ENCODE measurements around the gene TEX264. TPM values are rescaled to one million over a fixed set of nuclear protein-coding genes. Genes with fewer than 3 reads are reported as not detected.

The TEX264 gene
- total and polyA plus RNA-seq, 2 of the 13 experiments (the other 11 are each of a cell fraction or from before 2014, with no cell fraction given), result 35.2 to 52.1 TPM

GRCh38 chr3:51691021-51691420 is 20.0 kb downstream of the TEX264 start:
- intact Hi-C loops (cut with micrococcal nuclease; ENCODE audit: unreplicated experiment), result no loop called here
- no peak overlapping the region for H2AFZ ChIP-seq (ENCODE audit: low read length)
- H3K27me3 ChIP-seq (ENCODE audit: control insufficient read depth in 1 of 2, insufficient read depth in 2 of 2, low read length in 2 of 2), result no peaks in the 10 kb centered on the region; a peak in 1 of 5 replicates
- no peaks in the 10 kb centered on the region for H3K9me3 ChIP-seq (ENCODE audit: low read length)
- no peak overlapping the region for H3K4me2 ChIP-seq (ENCODE audit: low read depth, low read length)
- no peak overlapping the region for H3K9ac ChIP-seq (ENCODE audit: insufficient read depth, low read depth, low read length)
- CTCF ChIA-PET (ENCODE audit: low intra/inter-chr PET ratio, low total read pairs), result no interaction called here
- 0 out of 2 replicates have a peak, but pooled peaks cover 2% of the 10 kb centered on the region for H4K20me1 ChIP-seq (ENCODE audit: insufficient read depth, low read length)
- no peaks in the 10 kb centered on the region for H3K4me1 ChIP-seq (ENCODE audit: insufficient read depth, low read length)
- in situ Hi-C loops (cut with HindIII; ENCODE audit: extremely low pct_ligation_motif_present, low pct_unique_long_range_greater_than_20kb), result no loop called here
- H3K36me3 ChIP-seq (replicated peaks in 1 of 2; ENCODE audit: control insufficient read depth in 1 of 2, insufficient read depth in 2 of 2, low read length in 2 of 2), result peaks cover 25 to 42% of the 10 kb centered on the region in 2 experiments; a peak in 4 of 5 replicates
- POLR2A ChIA-PET, result no interaction called here
- TF ChIP-seq HNRNPK (IDR thresholded peaks at IDR 0.05; ENCODE audit: low read depth, low read length, poor library complexity, severe bottlenecking), result no peak
- no peak for TF ChIP-seq NFE2 (CRISPR knock-in tag; IDR thresholded peaks at IDR 0.05)
- no peak for TF ChIP-seq ZBTB7A (CRISPR knock-in tag; IDR thresholded peaks at IDR 0.05)
- TF ChIP-seq, protein P1, sequence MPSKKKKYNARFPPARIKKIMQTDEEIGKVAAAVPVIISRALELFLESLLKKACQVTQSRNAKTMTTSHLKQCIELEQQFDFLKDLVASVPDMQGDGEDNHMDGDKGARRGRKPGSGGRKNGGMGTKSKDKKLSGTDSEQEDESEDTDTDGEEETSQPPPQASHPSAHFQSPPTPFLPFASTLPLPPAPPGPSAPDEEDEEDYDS (CRISPR knock-in tag; IDR thresholded peaks at IDR 0.05), result no peak
- TF ChIP-seq ARID3A (IDR thresholded peaks at IDR 0.05; ENCODE audit: low read depth, low read length), result no peak
- TF ChIP-seq MYNN (CRISPR knock-in tag; IDR thresholded peaks at IDR 0.05; ENCODE audit: low read depth), result no peak
- TF ChIP-seq, protein P2, sequence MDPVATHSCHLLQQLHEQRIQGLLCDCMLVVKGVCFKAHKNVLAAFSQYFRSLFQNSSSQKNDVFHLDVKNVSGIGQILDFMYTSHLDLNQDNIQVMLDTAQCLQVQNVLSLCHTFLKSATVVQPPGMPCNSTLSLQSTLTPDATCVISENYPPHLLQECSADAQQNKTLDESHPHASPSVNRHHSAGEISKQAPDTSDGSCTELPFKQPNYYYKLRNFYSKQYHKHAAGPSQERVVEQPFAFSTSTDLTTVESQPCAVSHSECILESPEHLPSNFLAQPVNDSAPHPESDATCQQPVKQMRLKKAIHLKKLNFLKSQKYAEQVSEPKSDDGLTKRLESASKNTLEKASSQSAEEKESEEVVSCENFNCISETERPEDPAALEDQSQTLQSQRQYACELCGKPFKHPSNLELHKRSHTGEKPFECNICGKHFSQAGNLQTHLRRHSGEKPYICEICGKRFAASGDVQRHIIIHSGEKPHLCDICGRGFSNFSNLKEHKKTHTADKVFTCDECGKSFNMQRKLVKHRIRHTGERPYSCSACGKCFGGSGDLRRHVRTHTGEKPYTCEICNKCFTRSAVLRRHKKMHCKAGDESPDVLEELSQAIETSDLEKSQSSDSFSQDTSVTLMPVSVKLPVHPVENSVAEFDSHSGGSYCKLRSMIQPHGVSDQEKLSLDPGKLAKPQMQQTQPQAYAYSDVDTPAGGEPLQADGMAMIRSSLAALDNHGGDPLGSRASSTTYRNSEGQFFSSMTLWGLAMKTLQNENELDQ (CRISPR knock-in tag; IDR thresholded peaks at IDR 0.05; ENCODE audit: borderline replicate concordance), result no peak
- TF ChIP-seq, protein P3, sequence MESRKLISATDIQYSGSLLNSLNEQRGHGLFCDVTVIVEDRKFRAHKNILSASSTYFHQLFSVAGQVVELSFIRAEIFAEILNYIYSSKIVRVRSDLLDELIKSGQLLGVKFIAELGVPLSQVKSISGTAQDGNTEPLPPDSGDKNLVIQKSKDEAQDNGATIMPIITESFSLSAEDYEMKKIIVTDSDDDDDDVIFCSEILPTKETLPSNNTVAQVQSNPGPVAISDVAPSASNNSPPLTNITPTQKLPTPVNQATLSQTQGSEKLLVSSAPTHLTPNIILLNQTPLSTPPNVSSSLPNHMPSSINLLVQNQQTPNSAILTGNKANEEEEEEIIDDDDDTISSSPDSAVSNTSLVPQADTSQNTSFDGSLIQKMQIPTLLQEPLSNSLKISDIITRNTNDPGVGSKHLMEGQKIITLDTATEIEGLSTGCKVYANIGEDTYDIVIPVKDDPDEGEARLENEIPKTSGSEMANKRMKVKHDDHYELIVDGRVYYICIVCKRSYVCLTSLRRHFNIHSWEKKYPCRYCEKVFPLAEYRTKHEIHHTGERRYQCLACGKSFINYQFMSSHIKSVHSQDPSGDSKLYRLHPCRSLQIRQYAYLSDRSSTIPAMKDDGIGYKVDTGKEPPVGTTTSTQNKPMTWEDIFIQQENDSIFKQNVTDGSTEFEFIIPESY (CRISPR knock-in tag; IDR thresholded peaks at IDR 0.05), result no peak
- FAIRE-seq (no peak), ATAC-seq (no peak), DNase-seq (ENCODE audit: low spot score) (no peak)
- BruUV-seq (replicated peaks), result no TSS peak
- H3K27ac ChIP-seq (ENCODE audit: extremely low read length, insufficient read depth, low read length), result no peak overlapping the region
- no peaks in the 10 kb centered on the region for H3K79me2 ChIP-seq (ENCODE audit: insufficient read depth, low read length)
- WGBS (ENCODE audit: low lambda C conversion rate), result 100% methylated on average over 1 of the region's 5 CpGs
- no peak overlapping the region for H3K4me3 ChIP-seq (replicated peaks in 1 of 3; ENCODE audit: insufficient read depth in 1 of 3, low read depth in 2 of 3, low read length in 3 of 3)
